Measurements from ENCODE around the gene DMRTC2. TPM values are rescaled to one million over a fixed set of nuclear protein-coding genes. Genes with fewer than 3 reads are reported as not detected.

DMRTC2 gene
- total and polyA plus RNA-seq, 2 of the 13 experiments (the other 11 are each of a cell fraction or from before 2014, with no cell fraction given) = not detected

DNA sequence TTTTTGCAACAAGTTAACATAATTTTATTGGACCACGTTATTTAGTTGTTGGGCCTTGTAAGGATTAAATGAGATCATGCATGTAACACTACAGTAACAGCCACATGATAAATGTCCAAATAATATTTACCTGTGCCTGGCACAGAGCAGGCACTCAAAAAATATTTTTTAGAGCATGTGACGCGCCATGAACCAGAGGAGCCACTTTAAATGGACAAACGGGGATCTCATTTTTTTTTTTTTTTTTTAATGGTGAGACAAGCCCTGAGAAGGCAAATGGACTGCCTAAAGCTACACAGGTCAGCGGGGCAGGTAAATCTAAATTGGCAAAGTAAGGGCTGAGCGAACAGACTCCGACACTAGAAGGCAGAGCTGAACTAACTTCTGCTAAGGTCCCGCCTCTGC is 14.4 kb downstream of the DMRTC2 start (continued):
- TF ChIP-seq, protein P1, sequence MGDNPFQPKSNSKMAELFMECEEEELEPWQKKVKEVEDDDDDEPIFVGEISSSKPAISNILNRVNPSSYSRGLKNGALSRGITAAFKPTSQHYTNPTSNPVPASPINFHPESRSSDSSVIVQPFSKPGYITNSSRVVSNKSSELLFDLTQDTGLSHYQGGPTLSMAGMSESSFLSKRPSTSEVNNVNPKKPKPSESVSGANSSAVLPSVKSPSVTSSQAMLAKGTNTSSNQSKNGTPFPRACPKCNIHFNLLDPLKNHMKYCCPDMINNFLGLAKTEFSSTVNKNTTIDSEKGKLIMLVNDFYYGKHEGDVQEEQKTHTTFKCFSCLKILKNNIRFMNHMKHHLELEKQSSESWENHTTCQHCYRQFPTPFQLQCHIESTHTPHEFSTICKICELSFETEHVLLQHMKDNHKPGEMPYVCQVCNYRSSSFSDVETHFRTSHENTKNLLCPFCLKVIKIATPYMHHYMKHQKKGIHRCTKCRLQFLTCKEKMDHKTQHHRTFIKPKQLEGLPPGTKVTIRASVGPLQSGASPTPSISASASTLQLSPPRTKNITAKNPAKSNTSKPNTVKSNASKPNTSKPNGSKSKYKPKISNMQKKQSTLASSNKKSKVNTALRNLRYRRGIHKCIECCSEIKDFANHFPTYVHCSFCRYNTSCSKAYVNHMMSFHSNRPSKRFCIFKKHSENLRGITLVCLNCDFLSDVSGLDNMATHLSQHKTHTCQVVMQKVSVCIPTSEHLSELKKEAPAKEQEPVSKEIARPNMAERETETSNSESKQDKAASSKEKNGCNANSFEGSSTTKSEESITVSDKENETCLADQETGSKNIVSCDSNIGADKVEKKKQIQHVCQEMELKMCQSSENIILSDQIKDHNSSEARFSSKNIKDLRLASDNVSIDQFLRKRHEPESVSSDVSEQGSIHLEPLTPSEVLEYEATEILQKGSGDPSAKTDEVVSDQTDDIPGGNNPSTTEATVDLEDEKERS (CRISPR knock-in tag; IDR thresholded peaks at IDR 0.05) = no peak
- TF ChIP-seq ZNF549 (CRISPR knock-in tag; IDR thresholded peaks at IDR 0.05) (no peak), ZNF292 (CRISPR knock-in tag; IDR thresholded peaks at IDR 0.05; ENCODE audit: borderline replicate concordance, low read depth) (0 out of 2 replicates have a peak, but pooled peaks have one; percentile 18), ZEB1 (IDR thresholded peaks at IDR 0.05; ENCODE audit: insufficient replicate concordance, low read depth) (peak; percentile 50), TCF7L2 (IDR thresholded peaks at IDR 0.05; ENCODE audit: low read depth, low read length) (no peak), ZNF550 (CRISPR knock-in tag; IDR thresholded peaks at IDR 0.05; ENCODE audit: borderline replicate concordance) (no peak), CHD2 (IDR thresholded peaks at IDR 0.05; ENCODE audit: low read depth, low read length) (no peak), ATM (IDR thresholded peaks at IDR 0.05; ENCODE audit: borderline replicate concordance) (no peak), ZSCAN12 (CRISPR knock-in tag; IDR thresholded peaks at IDR 0.05) (no peak), STAG1 (CRISPR knock-in tag; IDR thresholded peaks at IDR 0.05) (peak; percentile 41; the same call in 1 of the 2 replicates), SRSF4 (IDR thresholded peaks at IDR 0.05; ENCODE audit: low read depth, low read length, poor library complexity, severe bottlenecking) (no peak), TFE3 (CRISPR knock-in tag; IDR thresholded peaks at IDR 0.05) (no peak)
- TF ChIP-seq, protein P2, sequence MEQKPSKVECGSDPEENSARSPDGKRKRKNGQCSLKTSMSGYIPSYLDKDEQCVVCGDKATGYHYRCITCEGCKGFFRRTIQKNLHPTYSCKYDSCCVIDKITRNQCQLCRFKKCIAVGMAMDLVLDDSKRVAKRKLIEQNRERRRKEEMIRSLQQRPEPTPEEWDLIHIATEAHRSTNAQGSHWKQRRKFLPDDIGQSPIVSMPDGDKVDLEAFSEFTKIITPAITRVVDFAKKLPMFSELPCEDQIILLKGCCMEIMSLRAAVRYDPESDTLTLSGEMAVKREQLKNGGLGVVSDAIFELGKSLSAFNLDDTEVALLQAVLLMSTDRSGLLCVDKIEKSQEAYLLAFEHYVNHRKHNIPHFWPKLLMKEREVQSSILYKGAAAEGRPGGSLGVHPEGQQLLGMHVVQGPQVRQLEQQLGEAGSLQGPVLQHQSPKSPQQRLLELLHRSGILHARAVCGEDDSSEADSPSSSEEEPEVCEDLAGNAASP (CRISPR knock-in tag; IDR thresholded peaks at IDR 0.05; ENCODE audit: borderline replicate concordance) = no peak
